ENCODE measurements around the gene ZZZ3. TPM values are rescaled to one million over a fixed set of nuclear protein-coding genes. Genes with fewer than 3 reads are reported as not detected.

Gene ZZZ3
- total and polyA plus RNA-seq, 2 of the 8 experiments (the other 6 are each of a cell fraction or from before 2014, with no cell fraction given), result 12.8 to 54.6 TPM

DNA sequence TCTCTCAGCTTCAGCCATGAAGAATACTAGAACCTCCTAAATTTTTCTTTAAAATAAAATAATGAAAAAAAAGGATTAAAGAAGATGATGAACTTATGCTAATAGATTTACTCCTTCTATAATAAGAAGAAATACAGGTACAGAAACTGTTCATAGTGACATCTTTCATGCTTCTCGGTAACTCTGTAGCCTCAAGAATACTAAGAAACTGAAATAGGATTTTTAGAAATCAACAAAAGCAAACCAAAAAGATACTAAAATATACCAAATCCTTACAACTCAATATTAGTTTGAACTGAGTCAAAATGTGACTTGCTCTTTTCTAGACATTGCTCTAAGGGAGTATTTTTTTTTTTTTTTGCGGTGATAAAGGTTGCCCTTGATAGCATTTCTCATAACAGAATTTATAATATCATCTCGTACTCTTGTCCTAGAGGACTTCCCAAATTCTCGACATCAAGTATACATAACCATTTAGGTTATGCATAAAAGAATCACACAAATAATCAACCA is 42.8 kb downstream of the ZZZ3 start:
- CTCF ChIA-PET (ENCODE audit: partially characterized antibody), result interaction anchor here (0.6 to 0.7 kb wide), 3 partner anchors 30 to 1866 kb away, joined by 3 to 4 read pairs (median 3); no protein-coding TSS in a partner anchor
- TF ChIP-seq RBBP5 (IDR thresholded peaks at IDR 0.05; ENCODE audit: borderline replicate concordance, low read depth, low read length) (no peak), SP2 (IDR thresholded peaks at IDR 0.05; ENCODE audit: low read length) (no peak), EGR1 (IDR thresholded peaks at IDR 0.05; ENCODE audit: borderline replicate concordance, low read depth, low read length) (no peak), RXRA (IDR thresholded peaks at IDR 0.05; ENCODE audit: insufficient read depth, low read depth, low read length) (no peak), JUND (IDR thresholded peaks at IDR 0.05; ENCODE audit: low read length) (no peak), SP1 (IDR thresholded peaks at IDR 0.05; ENCODE audit: low read depth, low read length) (no peak), POLR2A (IDR thresholded peaks at IDR 0.05; ENCODE audit: control extremely low read depth in 1 of 2, low read depth in 2 of 2, low read length in 2 of 2) (no peak), CHD2 (IDR thresholded peaks at IDR 0.05; ENCODE audit: low read length) (no peak), BRCA1 (IDR thresholded peaks at IDR 0.05; ENCODE audit: low read depth, low read length) (no peak), CHD1 (IDR thresholded peaks at IDR 0.05; ENCODE audit: low read depth, low read length) (no peak), TAF1 (IDR thresholded peaks at IDR 0.05; ENCODE audit: low read depth, low read length) (no peak), HDAC6 (IDR thresholded peaks at IDR 0.05; ENCODE audit: low read depth, low read length) (no peak), TCF12 (IDR thresholded peaks at IDR 0.05; ENCODE audit: low read depth, low read length) (no peak), RNF2 (IDR thresholded peaks at IDR 0.05; ENCODE audit: borderline replicate concordance, low read depth, low read length, missing control alignments, poor library complexity, severe bottlenecking) (no peak)
- TF ChIP-seq, protein P1, sequence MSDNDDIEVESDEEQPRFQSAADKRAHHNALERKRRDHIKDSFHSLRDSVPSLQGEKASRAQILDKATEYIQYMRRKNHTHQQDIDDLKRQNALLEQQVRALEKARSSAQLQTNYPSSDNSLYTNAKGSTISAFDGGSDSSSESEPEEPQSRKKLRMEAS (IDR thresholded peaks at IDR 0.05), result no peak

More for the DNA sequence above, 42.8 kb downstream of the ZZZ3 start:
- Histone ChIP-seq H3K56ac (replicated peaks; ENCODE audit: insufficient read length, low read depth, low read length) (no peak overlapping the region), H3K23ac (ENCODE audit: insufficient read length) (no peak overlapping the region), H2BK12ac (ENCODE audit: low read depth, low read length) (no peak overlapping the region), H3K4me1 (replicated peaks in 1 of 4; ENCODE audit: control insufficient read depth in 3 of 4, insufficient read depth in 4 of 4, low read length in 3 of 4) (peaks cover 0 to 4% (median 2%) of the 10 kb centered on the region in 4 experiments; a peak in 3 of 7 replicates), H2AK5ac (ENCODE audit: low read depth, low read length) (no peak overlapping the region), H2BK15ac (ENCODE audit: low read length) (no peak overlapping the region), H3K23me2 (ENCODE audit: low read depth, low read length) (no peaks in the 10 kb centered on the region), H3K9ac (replicated peaks in 1 of 4; ENCODE audit: extremely low read depth in 1 of 4, low read depth in 3 of 4, low read length in 3 of 4) (no peak overlapping the region), H3K27ac (ENCODE audit: low read depth, low read length) (no peak overlapping the region), H3K9me3 (ENCODE audit: insufficient read depth in 2 of 2, low read depth in 1 of 2, low read length in 1 of 2) (no peaks in the 10 kb centered on the region), H2BK5ac (ENCODE audit: low read depth, low read length) (no peak overlapping the region), H3K4me3 (ENCODE audit: extremely low read depth in 1 of 4, insufficient read depth in 2 of 4, low read depth in 3 of 4, low read length in 4 of 4) (no peak overlapping the region), H4K20me1 (replicated peaks in 1 of 2; ENCODE audit: control insufficient read depth in 1 of 2, insufficient read depth in 2 of 2, low read length in 2 of 2) (peaks cover 0 to 1% of the 10 kb centered on the region in 2 experiments), H3K4me2 (ENCODE audit: insufficient read depth in 1 of 2, low read depth in 2 of 2, low read length in 2 of 2) (no peak overlapping the region), H3K79me1 (ENCODE audit: low read depth, low read length) (no peaks in the 10 kb centered on the region), H3K79me2 (ENCODE audit: control insufficient read depth in 1 of 2, insufficient read depth in 2 of 2, low read length in 2 of 2) (peaks cover 0 to 37% of the 10 kb centered on the region in 2 experiments; a peak in 2 of 4 replicates), H3K4ac (replicated peaks; ENCODE audit: insufficient read length, low read depth, low read length) (no peak overlapping the region), H4K5ac (ENCODE audit: insufficient read length, low read depth, low read length) (no peak overlapping the region), H3K36me3 (ENCODE audit: control insufficient read depth in 2 of 4, insufficient read depth in 4 of 4, low read length in 3 of 4) (no peaks in the 10 kb centered on the region; a peak in 2 of 8 replicates), H2BK120ac (replicated peaks; ENCODE audit: low read depth, low read length) (no peak overlapping the region), H3K18ac (ENCODE audit: extremely low read depth, low read length) (no peak overlapping the region), H2AFZ (ENCODE audit: low read length) (no peak overlapping the region), H4K8ac (ENCODE audit: extremely low read depth, insufficient read depth, low read length) (no peak overlapping the region), H3K27me3 (replicated peaks in 1 of 4; ENCODE audit: control insufficient read depth in 3 of 4, extremely low read depth in 1 of 4, insufficient read depth in 3 of 4, low read length in 3 of 4) (no peaks in the 10 kb centered on the region), H3K14ac (ENCODE audit: insufficient read length) (no peak overlapping the region), H2BK20ac (ENCODE audit: low read length) (no peak overlapping the region), H4K91ac (replicated peaks; ENCODE audit: insufficient read length, low read length) (no peak overlapping the region)
- WGBS, 2 experiments (ENCODE audit: extremely low coverage in 1 of 2, insufficient coverage in 1 of 2, insufficient read length in 1 of 2, insufficient replicate concordance in 2 of 2, low coverage in 1 of 2, low lambda C conversion rate in 2 of 2, missing lambda C conversion rate in 1 of 2), result 92% methylated on average over 4 of the region's 4 CpGs; no CpG with 5 or more reads in 1 of the 2 experiments
- POLR2A ChIA-PET (ENCODE audit: partially characterized antibody), result no interaction called here
- DNase-seq (ENCODE audit: low read depth in 1 of 2, low spot score in 2 of 2), result no peak
- no peak for FAIRE-seq

Measured in H1 (cell line).